H9 (cell line): ENCODE results near the gene PES1. TPM values are rescaled to one million over a fixed set of nuclear protein-coding genes. Genes with fewer than 3 reads are reported as not detected.

Experiments
- DNase-seq: peaks from one replicate; pipeline ENCODE4 v3.0.0-alpha.2; 2017
- H2AFZ ChIP-seq: one replicate; pipeline ENCODE4 v1.6.1; 2013; ENCODE audit warnings: mild to moderate bottlenecking, low read length, control low read depth, moderate library complexity
- H2AK5ac ChIP-seq: 2 replicates; pipeline ENCODE4 v1.6.1; 2013; ENCODE audit warnings: low read length, control low read depth, mixed read lengths; ENCODE audit not compliant: insufficient read length
- H2BK120ac ChIP-seq: one replicate; pipeline ENCODE4 v1.6.1; 2013; ENCODE audit warnings: low read depth, mild to moderate bottlenecking, low read length, control low read depth, inconsistent platforms; ENCODE audit not compliant: poor library complexity, severe bottlenecking
- H2BK12ac ChIP-seq: 2 replicates; pipeline ENCODE4 v1.6.1; 2013; ENCODE audit warnings: low read length, control low read depth, mixed read lengths, low read depth; ENCODE audit not compliant: insufficient read length
- H2BK15ac ChIP-seq: 2 replicates; pipeline ENCODE4 v1.6.1; 2013; ENCODE audit warnings: low read depth, low read length, control low read depth
- H2BK20ac ChIP-seq: one replicate; pipeline ENCODE4 v1.6.1; 2013; ENCODE audit warnings: low read depth, mild to moderate bottlenecking, low read length, control low read depth, inconsistent platforms; ENCODE audit not compliant: poor library complexity, severe bottlenecking
- H2BK5ac ChIP-seq: 2 replicates; pipeline ENCODE4 v1.6.1; 2013; ENCODE audit warnings: low read length, control low read depth, mixed read lengths; ENCODE audit not compliant: insufficient read length
- H3K14ac ChIP-seq: 2 replicates; pipeline ENCODE4 v1.6.1; 2013; ENCODE audit warnings: low read length, control low read depth; ENCODE audit not compliant: insufficient read depth
- H3K18ac ChIP-seq: 2 replicates; pipeline ENCODE4 v1.6.1; 2013; ENCODE audit warnings: low read depth, mild to moderate bottlenecking, mixed read lengths, low read length, control low read depth; ENCODE audit not compliant: insufficient read length
- H3K23ac ChIP-seq: 2 replicates; pipeline ENCODE4 v1.6.1; 2013; ENCODE audit warnings: low read length, control low read depth, mixed read lengths, low read depth; ENCODE audit not compliant: insufficient read length
- H3K23me2 ChIP-seq: 2 replicates; pipeline ENCODE4 v1.6.1; 2013; ENCODE audit warnings: low read depth, mild to moderate bottlenecking, mixed read lengths, low read length, control low read depth; ENCODE audit not compliant: insufficient read length, poor library complexity, severe bottlenecking
- H3K27ac ChIP-seq: 2 replicates; pipeline ENCODE4 v1.5.1; 2013; ENCODE audit warnings: low read length, control low read depth, mixed read lengths, low read depth; ENCODE audit not compliant: insufficient read length
- H3K27me3 ChIP-seq: 2 replicates; pipeline ENCODE4 v1.6.1; 2013; ENCODE audit warnings: low read length, control low read depth, inconsistent platforms; ENCODE audit not compliant: insufficient read depth
- H3K4ac ChIP-seq: 2 replicates; pipeline ENCODE4 v1.6.1; 2013; ENCODE audit warnings: low read depth, mild to moderate bottlenecking, control low read depth, inconsistent platforms, low read length, moderate library complexity
- H3K4me1 ChIP-seq: 2 replicates; pipeline ENCODE4 v1.6.1; 2013; ENCODE audit warnings: low read length, control low read depth, inconsistent platforms; ENCODE audit not compliant: insufficient read depth
- H3K4me2 ChIP-seq: 2 replicates; pipeline ENCODE4 v1.6.1; 2013; ENCODE audit warnings: low read length, control low read depth, mixed read lengths; ENCODE audit not compliant: insufficient read length, insufficient read depth
- H3K56ac ChIP-seq: 2 replicates; pipeline ENCODE4 v1.6.1; 2013; ENCODE audit warnings: low read depth, mild to moderate bottlenecking, mixed read lengths, low read length, control low read depth; ENCODE audit not compliant: insufficient read length
- H3K79me1 ChIP-seq: 2 replicates; pipeline ENCODE4 v1.6.1; 2013; ENCODE audit warnings: low read depth, mild to moderate bottlenecking, moderate library complexity, low read length, control low read depth, inconsistent platforms; ENCODE audit not compliant: insufficient read depth, poor library complexity, severe bottlenecking
- H3K79me2 ChIP-seq: 2 replicates; pipeline ENCODE4 v1.6.1; 2013; ENCODE audit warnings: low read length, control low read depth, inconsistent platforms; ENCODE audit not compliant: insufficient read depth
- H3K9ac ChIP-seq: 2 replicates; pipeline ENCODE4 v1.6.1; 2013; ENCODE audit warnings: low read length, control low read depth, mixed read lengths; ENCODE audit not compliant: insufficient read length; ENCODE audit errors: extremely low read depth
- H3K9me3 ChIP-seq: one replicate; pipeline ENCODE4 v1.6.1; 2013; ENCODE audit warnings: low read depth, low read length, inconsistent platforms; ENCODE audit not compliant: control insufficient read depth
- H3T11ph ChIP-seq: one replicate; pipeline ENCODE4 v1.6.1; 2013; ENCODE audit warnings: mild to moderate bottlenecking, low read length, control low read depth, inconsistent platforms
- H4K20me1 ChIP-seq: one replicate; pipeline ENCODE4 v1.6.1; 2013; ENCODE audit not compliant: control insufficient read depth, insufficient read length, insufficient read depth
- H4K5ac ChIP-seq: 2 replicates; pipeline ENCODE4 v1.6.1; 2013; ENCODE audit warnings: low read depth, mild to moderate bottlenecking, mixed read lengths, low read length, control low read depth; ENCODE audit not compliant: insufficient read length
- H4K8ac ChIP-seq: replicated peaks from 2 replicates; pipeline ENCODE4 v1.6.1; 2013; ENCODE audit warnings: low read length, control low read depth, mixed read lengths, low read depth; ENCODE audit not compliant: insufficient read length
- H4K91ac ChIP-seq: 2 replicates; pipeline ENCODE4 v1.6.1; 2013; ENCODE audit warnings: low read depth, mild to moderate bottlenecking, moderate library complexity, mixed read lengths, low read length, control low read depth; ENCODE audit not compliant: insufficient read length
- H3K27ac Mint-ChIP-seq, 3 experiments: 2 replicates in 2 of 3; 3 replicates in 1 of 3; pipeline ENCODE4 v1.8.0; 2020 to 2021; ENCODE audit warnings: mixed read lengths in 3 of 3, mild to moderate bottlenecking in 1 of 3, moderate library complexity in 1 of 3
- H3K27me3 Mint-ChIP-seq: 2 replicates; pipeline ENCODE4 v1.8.0; 2021; ENCODE audit warnings: low read depth, mild to moderate bottlenecking, moderate library complexity, mixed read lengths
- H3K36me3 Mint-ChIP-seq, 3 experiments: 2 replicates in 2 of 3; 3 replicates in 1 of 3; pipeline ENCODE4 v1.8.0; 2020 to 2021; ENCODE audit warnings: low read depth in 3 of 3, mixed read lengths in 3 of 3; ENCODE audit not compliant: insufficient read depth in 1 of 3
- H3K4me1 Mint-ChIP-seq, 2 experiments: 2 replicates each; pipeline ENCODE4 v1.8.0; 2020; ENCODE audit warnings: mixed read lengths in 2 of 2
- H3K4me3 Mint-ChIP-seq, 2 experiments: 2 replicates in 1 of 2; 3 replicates in 1 of 2; pipeline ENCODE4 v1.8.0; 2020 to 2021; ENCODE audit warnings: mild to moderate bottlenecking in 2 of 2, mixed read lengths in 2 of 2, moderate library complexity in 1 of 2
- H3K9me3 Mint-ChIP-seq, 2 experiments: 2 replicates in 1 of 2; 3 replicates in 1 of 2; pipeline ENCODE4 v1.8.0; 2020; ENCODE audit warnings: mild to moderate bottlenecking in 2 of 2, mixed read lengths in 2 of 2, moderate library complexity in 1 of 2
- CTCF ChIP-seq: fragments of 200-600 bp; sonication (generic); conservative IDR thresholded peaks from 3 replicates; pipeline ENCODE4 v1.8.0; 2021; ENCODE audit warnings: antibody characterized with exemption, mild to moderate bottlenecking
- WGBS: extraction: QIAGEN DNeasy Blood & Tissue Kit; methylation state at CpG from one replicate; pipeline ENCODE4 v1.1.7; 2013; ENCODE audit warnings: missing lambda C conversion rate, low lambda C conversion rate, mixed read lengths; ENCODE audit not compliant: insufficient read length; ENCODE audit errors: extremely low coverage; 5-methylcytosine and 5-hydroxymethylcytosine counted together
- total RNA-seq: library from RNA; stranded (reverse); gene quantifications from 2 replicates; pipeline ENCODE4 v1.2.1, GENCODE V29; 2021

The PES1 gene
- total RNA-seq, 1 experiment from 2014 or later: 133 TPM

GRCh38 chr22:30591191-30591587, 521 bp downstream of the PES1 start:
- Histone ChIP-seq H3K9me3 (no peaks in the 10 kb centered on the region), H3K18ac (peak overlapping the region; percentile 41), H3K14ac (peak overlapping the region; percentile 36; the same call in 1 of the 2 replicates), H3K4me1 (no peaks in the 10 kb centered on the region), H2AK5ac (no peak overlapping the region), H2BK20ac (no peak overlapping the region), H2BK5ac (peak overlapping the region; percentile 17), H2BK120ac (no peak overlapping the region), H4K91ac (no peak overlapping the region), H3K9ac (peak overlapping the region; percentile 89), H3K79me1 (peaks cover 3% of the 10 kb centered on the region), H3T11ph (no peak overlapping the region), H4K8ac (no peak overlapping the region), H3K27ac (no peak overlapping the region), H3K79me2 (peaks cover 17% of the 10 kb centered on the region), H3K27me3 (no peaks in the 10 kb centered on the region), H3K23ac (no peak overlapping the region), H2BK12ac (no peak overlapping the region), H3K4ac (no peak overlapping the region), H3K23me2 (peaks cover 5% of the 10 kb centered on the region), H4K20me1 (no peaks in the 10 kb centered on the region), H4K5ac (no peak overlapping the region), H2BK15ac (no peak overlapping the region), H2AFZ (no peak overlapping the region), H3K56ac (no peak overlapping the region), H3K4me2 (peak overlapping the region; percentile 98)
- WGBS: no CpG with 5 or more reads among the region's 14 CpGs
- Mint-ChIP-seq H3K4me1 (no peaks in the 10 kb centered on the region), H3K9me3 (no peaks in the 10 kb centered on the region), H3K4me3 (no peak overlapping the region), H3K36me3 (peaks cover 23 to 35% (median 27%) of the 10 kb centered on the region in 3 experiments; a peak in 6 of 7 replicates), H3K27me3 (peaks cover 21% of the 10 kb centered on the region), H3K27ac (no peak overlapping the region)
- no peak for DNase-seq
- TF ChIP-seq CTCF: no peak
